ENCODE results near the gene ZMYND10.
A peak's percentile ranks its signal among the peaks of the same experiment; 100 is the strongest.

The ZMYND10 gene

GRCh38 chr3:50299638-50299928 is 45.9 kb downstream of the ZMYND10 start:
- no peak for TF ChIP-seq POLR2AphosphoS5 (IDR thresholded peaks at IDR 0.05; ENCODE audit: low read depth, low read length)
- no peak for TF ChIP-seq SIN3A (IDR thresholded peaks at IDR 0.05; ENCODE audit: borderline replicate concordance, insufficient read depth, low read length)
- TF ChIP-seq FOXP2 (optimal IDR thresholded peaks at IDR 0.05; ENCODE audit: borderline replicate concordance, extremely low read depth, extremely low read length, insufficient read depth), result no peak
- TF ChIP-seq, protein P1, sequence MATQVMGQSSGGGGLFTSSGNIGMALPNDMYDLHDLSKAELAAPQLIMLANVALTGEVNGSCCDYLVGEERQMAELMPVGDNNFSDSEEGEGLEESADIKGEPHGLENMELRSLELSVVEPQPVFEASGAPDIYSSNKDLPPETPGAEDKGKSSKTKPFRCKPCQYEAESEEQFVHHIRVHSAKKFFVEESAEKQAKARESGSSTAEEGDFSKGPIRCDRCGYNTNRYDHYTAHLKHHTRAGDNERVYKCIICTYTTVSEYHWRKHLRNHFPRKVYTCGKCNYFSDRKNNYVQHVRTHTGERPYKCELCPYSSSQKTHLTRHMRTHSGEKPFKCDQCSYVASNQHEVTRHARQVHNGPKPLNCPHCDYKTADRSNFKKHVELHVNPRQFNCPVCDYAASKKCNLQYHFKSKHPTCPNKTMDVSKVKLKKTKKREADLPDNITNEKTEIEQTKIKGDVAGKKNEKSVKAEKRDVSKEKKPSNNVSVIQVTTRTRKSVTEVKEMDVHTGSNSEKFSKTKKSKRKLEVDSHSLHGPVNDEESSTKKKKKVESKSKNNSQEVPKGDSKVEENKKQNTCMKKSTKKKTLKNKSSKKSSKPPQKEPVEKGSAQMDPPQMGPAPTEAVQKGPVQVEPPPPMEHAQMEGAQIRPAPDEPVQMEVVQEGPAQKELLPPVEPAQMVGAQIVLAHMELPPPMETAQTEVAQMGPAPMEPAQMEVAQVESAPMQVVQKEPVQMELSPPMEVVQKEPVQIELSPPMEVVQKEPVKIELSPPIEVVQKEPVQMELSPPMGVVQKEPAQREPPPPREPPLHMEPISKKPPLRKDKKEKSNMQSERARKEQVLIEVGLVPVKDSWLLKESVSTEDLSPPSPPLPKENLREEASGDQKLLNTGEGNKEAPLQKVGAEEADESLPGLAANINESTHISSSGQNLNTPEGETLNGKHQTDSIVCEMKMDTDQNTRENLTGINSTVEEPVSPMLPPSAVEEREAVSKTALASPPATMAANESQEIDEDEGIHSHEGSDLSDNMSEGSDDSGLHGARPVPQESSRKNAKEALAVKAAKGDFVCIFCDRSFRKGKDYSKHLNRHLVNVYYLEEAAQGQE (IDR thresholded peaks at IDR 0.05; ENCODE audit: insufficient read depth in 1 of 2, low read depth in 2 of 2, low read length in 2 of 2), result no peak
- no peak for TF ChIP-seq TAF1 (IDR thresholded peaks at IDR 0.05; ENCODE audit: borderline replicate concordance, insufficient read depth, low read length)

DNA sequence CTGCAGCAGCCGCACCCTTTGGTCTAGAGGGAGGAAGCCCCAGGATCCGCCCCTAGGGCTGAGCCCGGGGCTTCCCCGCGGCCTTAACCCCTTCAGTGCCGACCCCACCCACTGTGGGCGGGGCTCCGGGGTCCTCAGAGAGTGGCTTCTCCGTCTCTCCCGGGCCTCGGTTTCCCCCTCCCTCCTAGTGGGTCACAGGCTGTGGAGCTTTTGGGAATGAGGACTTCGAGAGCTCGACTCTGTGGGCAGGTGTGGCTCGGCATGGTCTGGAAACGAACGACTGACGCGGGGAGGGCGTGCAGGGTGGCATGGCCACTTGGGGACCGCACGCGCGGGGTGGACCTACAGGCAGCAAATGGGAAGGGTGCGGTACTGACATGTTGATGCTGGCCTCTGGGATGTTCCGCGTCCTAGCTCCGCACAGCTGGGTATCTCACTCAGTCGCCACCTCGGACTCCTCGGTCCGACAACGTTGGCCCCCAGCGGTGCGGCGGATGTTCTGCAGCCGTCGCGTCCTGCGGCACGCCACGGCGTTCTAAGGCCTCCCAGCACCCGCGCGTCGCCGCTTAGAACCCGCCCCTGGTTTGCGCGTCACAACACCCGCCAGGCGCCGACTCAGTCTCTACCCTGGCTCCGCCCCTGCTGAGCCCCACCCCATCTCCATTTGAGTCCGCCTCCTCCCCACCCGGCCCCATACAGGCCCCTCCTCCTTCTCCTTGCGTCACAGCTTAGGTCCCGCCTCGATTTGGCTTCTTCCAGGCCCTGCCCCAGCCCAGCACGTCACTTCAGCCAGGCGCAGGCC is 46.5 kb downstream of the ZMYND10 start, which contains the start of the genes HYAL3 and NAA80:
Gene HYAL3 (minus strand): TSS at position 570 of the 802 bp plus-strand sequence. CDS start 3,803 bp downstream, outside the sequence.
Gene NAA80 (minus strand): TSS at position 570 of the 802 bp plus-strand sequence. CDS start 1,942 bp downstream, outside the sequence.
- TF ChIP-seq TAF1 (IDR thresholded peaks at IDR 0.05; ENCODE audit: borderline replicate concordance, insufficient read depth, low read length) (peak; percentile 66; the same call in 1 of the 2 replicates), FOXP2 (optimal IDR thresholded peaks at IDR 0.05; ENCODE audit: borderline replicate concordance, extremely low read depth, extremely low read length, insufficient read depth) (no peak), POLR2AphosphoS5 (IDR thresholded peaks at IDR 0.05; ENCODE audit: low read depth, low read length) (peak; percentile 60), SIN3A (IDR thresholded peaks at IDR 0.05; ENCODE audit: borderline replicate concordance, insufficient read depth, low read length) (no peak)
- TF ChIP-seq, protein P1 (IDR thresholded peaks at IDR 0.05; ENCODE audit: insufficient read depth in 1 of 2, low read depth in 2 of 2, low read length in 2 of 2), result no peak; a peak in 1 of 4 replicates

DNA sequence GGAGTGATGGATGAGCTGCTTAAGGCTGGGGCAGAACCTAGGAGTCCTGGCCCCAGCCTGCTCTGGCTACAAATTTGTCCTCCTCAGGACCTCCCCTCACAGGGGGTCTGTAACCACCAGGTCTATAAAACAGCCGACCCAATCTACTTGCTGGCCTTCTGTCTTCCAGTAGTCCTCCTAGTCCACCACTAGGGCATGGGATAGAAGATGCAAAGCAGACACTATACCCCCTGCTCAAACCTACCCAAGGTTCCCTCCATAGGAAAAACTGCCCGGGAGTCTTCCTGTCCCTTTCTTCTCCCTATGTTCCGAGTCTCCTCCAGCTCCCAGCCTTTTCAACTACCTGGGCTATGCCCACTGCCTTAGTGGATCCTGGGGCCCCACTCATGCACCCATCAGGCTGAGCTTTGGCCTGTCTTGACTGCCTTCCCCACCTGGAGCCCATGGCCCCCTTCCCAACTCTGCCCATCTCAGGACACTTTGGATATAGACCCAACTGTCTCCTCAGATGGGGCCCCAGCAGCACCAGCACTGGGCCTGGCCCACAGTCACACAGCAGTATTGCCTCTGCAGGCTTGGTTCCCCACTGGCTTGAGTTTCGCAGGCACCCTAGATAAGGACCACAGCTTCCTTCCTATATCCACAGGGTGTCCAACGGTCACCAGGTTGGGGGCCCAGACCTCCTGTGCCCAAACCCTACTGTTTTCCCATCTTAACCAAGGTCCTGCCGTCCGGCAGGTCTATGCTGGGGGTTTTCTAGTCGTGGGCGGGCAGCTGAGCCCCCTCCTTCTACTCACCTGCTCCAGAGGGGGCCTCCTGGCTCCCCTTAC is 47.4 kb downstream of the ZMYND10 start:
- TF ChIP-seq SIN3A (IDR thresholded peaks at IDR 0.05; ENCODE audit: borderline replicate concordance, insufficient read depth, low read length) (no peak), TAF1 (IDR thresholded peaks at IDR 0.05; ENCODE audit: borderline replicate concordance, insufficient read depth, low read length) (no peak), POLR2AphosphoS5 (IDR thresholded peaks at IDR 0.05; ENCODE audit: low read depth, low read length) (no peak), FOXP2 (optimal IDR thresholded peaks at IDR 0.05; ENCODE audit: borderline replicate concordance, extremely low read depth, extremely low read length, insufficient read depth) (no peak)
- TF ChIP-seq, protein P1 (IDR thresholded peaks at IDR 0.05; ENCODE audit: insufficient read depth in 1 of 2, low read depth in 2 of 2, low read length in 2 of 2), result no peak

GRCh38 chr3:50297384-50297775 is 48.2 kb downstream of the ZMYND10 start:
- TF ChIP-seq POLR2AphosphoS5 (IDR thresholded peaks at IDR 0.05; ENCODE audit: low read depth, low read length), result no peak
- no peak for TF ChIP-seq FOXP2 (optimal IDR thresholded peaks at IDR 0.05; ENCODE audit: borderline replicate concordance, extremely low read depth, extremely low read length, insufficient read depth)
- TF ChIP-seq TAF1 (IDR thresholded peaks at IDR 0.05; ENCODE audit: borderline replicate concordance, insufficient read depth, low read length), result no peak
- no peak for TF ChIP-seq SIN3A (IDR thresholded peaks at IDR 0.05; ENCODE audit: borderline replicate concordance, insufficient read depth, low read length)
- TF ChIP-seq, protein P1 (IDR thresholded peaks at IDR 0.05; ENCODE audit: insufficient read depth in 1 of 2, low read depth in 2 of 2, low read length in 2 of 2), result no peak
